ENCODE measurements around the gene DDX41.
A peak's percentile ranks its signal among the peaks of the same experiment; 100 is the strongest.

The DDX41 gene

DNA sequence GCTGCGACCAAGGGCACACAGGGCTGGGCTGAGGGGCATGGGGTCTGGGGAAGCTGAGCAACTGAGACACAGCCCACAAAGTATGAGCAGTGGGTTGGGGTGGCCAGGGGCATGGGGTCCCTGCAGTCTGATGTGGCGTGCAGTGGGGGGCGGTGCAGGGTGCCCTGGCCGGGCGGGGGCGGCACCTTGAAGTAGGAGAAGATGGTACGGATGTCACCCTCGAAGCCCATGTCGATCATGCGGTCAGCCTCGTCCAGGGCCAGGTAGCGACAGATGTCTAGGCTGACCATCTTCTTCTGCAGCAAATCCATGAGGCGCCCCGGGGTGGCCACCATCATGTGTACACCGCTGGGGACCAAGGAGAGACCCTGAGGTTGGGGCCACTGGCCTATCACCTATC, 3.3 kb downstream of the DDX41 start:
- no peak for DNase-seq (ENCODE audit: low read depth)

DNA sequence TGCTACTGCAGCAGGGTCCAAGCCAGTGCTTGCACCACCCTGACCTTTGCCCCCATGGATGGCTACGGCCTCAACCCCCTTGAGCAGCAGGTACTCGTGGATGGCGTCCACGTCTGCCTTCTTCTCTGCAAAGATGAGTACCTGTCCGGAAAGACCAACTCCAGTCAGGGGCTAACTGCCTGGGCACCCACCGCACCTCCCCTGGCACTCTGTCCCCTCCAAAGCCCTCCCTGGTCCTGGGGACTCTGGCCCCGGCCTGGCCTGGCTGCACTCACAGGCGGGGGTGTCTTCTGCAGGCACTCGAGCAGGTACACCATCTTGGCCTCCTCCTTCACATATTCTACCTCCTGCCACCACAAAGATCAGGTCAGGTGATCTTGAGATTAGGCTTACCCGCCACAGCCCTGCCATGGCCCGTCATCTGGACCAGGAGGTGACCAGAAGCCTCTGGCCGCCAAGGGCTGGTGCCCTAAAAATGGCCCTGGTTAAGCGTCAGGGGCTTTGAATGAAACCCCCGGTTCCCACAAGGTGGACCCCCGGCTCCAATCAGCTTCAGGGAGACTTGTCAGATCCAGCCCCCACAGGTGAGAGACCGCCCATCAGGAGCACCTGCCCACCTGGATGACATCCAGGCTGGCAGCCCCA, 3.9 kb downstream of the DDX41 start:
- no peak for DNase-seq (ENCODE audit: low read depth)

DNA sequence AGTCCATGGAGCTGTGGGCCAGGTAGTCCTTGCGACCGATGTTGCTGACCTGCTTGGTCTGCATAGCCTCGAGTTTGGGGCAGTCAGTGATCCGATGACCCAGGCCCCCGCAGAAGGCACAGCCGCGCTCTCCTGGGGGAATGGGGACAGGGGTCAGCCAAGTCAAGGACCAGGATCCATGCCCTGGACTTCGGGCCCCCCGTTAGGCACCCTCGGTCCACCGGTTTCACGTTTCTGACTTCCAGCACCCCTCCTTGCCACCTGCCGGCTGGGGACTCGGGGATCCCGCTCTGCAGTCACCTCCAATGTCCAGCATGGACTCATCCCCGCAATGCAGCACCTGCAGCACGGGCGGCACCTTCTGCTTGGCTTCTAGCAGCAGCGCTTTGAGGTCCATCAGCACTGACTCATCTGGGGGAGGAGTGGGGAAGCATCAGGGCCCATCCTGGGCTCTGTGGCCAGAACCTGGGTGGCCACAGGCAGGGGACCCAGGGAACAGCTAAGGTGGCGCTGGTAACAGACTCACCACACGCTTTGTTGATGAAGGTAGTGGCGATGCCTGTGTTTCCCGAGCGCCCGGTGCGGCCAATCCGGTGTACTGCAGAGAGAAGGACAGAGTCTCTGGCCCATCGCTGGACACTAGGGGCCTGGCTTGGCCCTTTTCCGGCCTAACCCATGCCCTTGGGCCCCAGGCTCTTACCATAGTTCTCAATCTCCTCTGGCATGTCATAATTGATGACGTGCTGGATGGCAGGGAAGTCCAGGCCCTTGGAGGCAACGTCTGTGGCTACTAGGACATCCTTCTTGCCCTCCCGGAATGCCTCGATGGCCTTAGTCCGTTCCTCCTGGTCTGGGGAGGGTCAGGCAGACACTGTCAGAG, 4.7 kb downstream of the DDX41 start:
- DNase-seq (ENCODE audit: low read depth): no peak

DNA sequence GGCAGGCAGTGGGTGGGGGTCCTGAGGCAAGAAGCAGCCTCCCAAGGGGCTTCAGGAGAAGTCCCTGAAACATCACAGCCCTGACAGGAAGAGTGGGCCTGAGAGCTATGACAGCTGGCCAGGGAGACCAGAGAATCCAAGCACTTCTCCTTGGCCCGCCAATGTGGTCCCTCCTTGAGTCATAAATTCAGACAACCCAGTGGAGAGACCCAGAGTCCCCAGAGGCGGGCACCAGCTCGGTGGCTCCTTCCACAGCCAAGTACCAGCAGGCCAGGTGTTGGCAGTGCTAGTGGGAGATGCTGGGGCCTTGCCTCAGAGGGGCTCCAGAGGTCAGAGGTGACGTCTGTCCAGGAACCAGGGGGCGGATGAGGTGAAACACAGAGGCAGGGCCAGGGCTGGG, 5.6 kb downstream of the DDX41 start:
- DNase-seq (ENCODE audit: low read depth): no peak

DNA sequence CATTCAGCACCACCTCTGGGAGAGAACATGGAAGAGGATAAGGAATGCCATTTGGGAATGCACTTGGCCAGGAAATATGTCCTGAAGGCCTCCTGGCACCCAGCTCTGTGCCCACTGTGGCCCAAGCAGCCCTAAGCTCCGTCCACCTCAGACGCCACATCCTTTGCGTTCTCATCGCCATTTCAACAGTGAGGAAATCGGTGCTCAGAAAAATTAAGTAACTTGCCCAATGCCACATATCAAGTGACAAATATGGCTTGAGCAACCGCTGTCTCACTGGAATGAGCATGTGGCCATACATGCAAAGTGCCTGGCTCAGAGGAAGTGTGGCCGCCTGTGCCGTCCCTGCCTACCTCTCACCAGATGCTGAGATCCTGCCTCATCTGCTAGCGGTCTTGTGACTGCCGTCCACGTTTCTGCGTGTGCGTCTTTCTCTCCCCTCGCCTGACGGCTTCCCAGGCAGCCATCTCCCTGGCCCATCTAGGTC, 6.2 kb downstream of the DDX41 start:
- DNase-seq (ENCODE audit: low read depth): no peak

DNA sequence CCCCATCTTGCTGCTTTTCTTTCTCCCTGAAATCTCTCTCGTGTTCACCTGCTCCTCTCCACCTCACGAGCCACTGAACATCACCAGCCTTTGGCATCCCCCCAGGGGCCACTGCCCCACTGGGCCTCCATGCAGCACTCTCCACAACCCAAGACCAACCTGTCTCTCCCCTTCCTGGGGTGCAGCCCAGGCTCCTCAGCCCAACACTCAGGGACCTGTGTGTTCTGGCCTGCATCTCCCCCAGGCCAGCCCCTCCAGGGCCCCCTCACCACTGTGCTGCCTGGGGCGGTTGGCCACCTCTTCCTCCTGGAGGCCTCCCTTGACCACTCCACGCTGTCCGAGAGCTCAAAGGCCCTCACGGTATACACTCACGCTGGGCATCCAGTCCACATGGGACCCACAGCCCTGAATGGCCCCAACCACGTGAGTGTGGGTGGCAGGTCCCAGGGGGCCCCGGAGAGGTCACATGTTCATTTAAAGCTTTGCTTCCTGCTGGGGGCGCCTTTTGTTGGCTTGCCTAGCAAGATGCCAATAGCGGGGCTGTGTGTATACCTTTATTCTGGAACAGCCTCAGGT, 6.7 kb downstream of the DDX41 start:
- DNase-seq (ENCODE audit: low read depth): no peak

DNA sequence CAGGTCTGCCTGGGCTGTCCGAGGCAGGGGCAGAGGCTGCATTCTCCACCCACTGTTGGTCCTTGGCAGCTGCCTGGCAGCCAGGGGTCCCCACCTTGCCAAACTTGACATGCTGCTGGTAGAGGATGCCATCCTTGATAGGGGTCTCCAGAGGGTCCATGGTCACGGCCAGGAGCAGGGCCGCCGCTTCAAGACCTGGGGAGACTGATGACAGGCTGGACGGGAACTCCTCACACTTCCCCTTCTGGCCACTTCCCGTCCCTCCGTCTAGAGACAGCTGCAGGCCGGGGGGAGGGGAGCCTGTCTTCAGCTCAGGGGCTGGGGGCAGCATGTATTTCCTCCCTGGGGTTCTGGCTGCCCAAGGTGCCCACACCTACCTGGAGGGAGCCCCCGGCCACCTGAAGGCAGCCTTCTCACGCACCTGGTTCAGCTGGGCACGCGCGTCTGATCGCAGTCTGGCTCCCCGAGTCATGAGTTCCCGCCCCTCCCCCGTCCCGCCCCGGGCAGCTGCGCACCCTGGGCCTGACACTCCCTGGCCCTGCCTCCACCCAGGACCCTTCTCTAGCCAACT, 7.3 kb downstream of the DDX41 start, which contains the start of gene DOK3:
Gene DOK3, minus strand, starts transcription at position 446 of the 571 bp plus-strand sequence. Its CDS starts 286 bp downstream, at position 160.
- no peak for DNase-seq (ENCODE audit: low read depth)

DNA sequence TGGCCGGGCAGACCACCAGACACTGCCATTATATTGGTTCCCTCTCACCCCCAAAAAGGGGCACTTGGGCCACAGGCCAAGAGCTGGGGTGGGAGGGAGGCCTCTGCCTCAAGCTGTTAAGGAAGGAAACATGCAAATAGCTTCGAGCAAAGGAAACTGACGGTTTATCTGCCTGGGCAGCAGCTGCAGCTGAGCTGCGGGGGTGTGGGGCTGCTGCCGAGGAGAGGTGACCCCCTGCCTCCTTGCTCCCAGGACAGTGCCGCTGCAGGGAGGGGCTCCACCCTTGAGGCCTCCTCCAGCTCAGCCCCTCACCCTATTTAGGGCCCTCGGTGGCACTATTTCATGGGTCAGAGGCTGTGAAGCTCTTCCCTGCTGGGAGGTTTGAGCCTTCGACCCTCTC, 7.9 kb downstream of the DDX41 start:
- DNase-seq (ENCODE audit: low read depth): no peak

DNA sequence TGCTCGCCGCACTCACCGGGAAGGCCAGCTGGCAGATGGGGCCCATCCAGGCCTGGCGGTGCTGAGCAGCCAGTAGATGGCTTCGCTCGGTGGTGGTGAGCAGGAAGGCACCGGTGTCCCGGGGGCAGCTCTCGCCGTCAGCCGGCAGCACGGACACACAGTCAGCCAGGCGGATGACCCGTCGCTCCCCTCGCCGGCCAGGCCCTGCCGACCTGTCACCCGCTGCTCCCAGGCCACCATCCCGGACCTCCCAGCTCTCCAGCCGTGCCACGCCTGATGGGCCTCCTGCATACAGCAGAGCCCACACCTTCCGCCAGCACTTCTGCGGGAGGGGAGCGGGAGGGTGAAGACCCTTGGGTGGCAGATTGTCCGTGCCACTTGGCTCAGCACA, 8.5 kb downstream of the DDX41 start:
- no peak for DNase-seq (ENCODE audit: low read depth)

DNA sequence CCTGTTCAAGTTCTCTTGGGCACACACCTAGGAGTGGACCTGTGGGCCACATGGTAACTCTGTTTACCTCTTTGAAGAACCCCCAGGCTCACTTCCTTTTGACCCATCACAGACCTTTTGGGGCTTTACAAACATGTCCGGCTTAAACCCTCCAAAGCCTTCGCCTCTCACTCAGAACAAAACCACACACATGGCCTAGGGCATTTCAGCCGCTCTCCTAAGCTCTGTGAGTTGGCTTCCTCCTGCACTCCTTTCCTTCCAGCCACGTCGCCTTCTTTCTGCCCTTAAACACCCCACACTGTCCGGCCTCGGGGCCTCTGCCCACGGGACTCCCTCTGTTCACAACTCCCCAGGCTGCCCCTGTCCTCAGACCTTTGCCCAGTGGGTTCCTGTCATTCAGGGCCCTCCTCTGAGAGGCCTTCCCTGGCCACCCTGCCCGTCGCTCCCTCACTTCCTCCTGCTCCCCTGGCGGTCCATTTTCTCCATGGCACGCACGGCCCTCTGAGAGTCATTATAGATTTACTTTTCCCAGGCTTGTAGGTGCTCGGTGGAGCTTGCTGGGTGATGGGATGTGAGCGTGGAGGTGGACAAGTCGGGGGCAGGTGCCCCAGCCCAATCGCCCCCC, 9.1 kb downstream of the DDX41 start:
- DNase-seq (ENCODE audit: low read depth): no peak

DNA sequence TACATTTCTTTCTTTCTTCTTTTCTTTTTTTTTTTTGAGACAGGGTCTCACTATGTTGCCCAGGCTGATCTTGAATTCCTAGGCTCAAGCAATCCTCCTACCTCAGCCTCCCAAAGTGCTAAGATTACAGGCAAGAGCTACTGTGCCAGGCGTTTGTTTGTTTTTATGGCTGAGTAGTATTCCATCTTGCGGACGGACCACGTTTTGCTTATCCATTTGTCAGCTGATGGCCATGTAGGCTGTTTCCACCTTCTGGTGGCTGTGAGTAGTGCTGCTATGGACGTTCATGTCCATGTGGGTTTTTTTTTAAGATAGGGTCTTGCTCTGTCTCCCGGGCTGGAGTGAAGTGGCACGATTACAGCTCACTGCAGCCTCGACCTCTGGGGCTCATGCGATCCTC, 9.6 kb downstream of the DDX41 start:
- DNase-seq (ENCODE audit: low read depth): peak; percentile 53

DNA sequence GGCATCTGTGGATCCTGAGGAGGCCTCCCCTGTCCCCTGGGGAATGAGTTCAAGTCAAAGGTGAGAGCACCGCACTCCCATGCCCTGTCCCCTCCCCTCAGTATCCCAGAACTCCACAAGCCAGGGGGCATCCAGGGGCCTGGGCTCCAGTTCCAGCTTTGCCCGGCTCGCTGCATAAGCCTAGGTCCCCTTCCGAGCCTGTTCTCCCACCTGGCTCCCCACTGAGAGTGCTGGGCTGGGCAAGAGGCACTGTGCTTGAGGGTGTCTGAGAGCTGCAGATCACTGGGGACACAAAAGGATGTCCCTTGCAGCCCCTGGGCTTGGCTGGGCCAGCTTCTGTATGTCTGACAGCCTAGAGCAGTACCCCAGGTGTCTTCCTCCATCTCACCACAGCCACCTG, 11.7 kb downstream of the DDX41 start:
- no peak for DNase-seq (ENCODE audit: low read depth)

DNA sequence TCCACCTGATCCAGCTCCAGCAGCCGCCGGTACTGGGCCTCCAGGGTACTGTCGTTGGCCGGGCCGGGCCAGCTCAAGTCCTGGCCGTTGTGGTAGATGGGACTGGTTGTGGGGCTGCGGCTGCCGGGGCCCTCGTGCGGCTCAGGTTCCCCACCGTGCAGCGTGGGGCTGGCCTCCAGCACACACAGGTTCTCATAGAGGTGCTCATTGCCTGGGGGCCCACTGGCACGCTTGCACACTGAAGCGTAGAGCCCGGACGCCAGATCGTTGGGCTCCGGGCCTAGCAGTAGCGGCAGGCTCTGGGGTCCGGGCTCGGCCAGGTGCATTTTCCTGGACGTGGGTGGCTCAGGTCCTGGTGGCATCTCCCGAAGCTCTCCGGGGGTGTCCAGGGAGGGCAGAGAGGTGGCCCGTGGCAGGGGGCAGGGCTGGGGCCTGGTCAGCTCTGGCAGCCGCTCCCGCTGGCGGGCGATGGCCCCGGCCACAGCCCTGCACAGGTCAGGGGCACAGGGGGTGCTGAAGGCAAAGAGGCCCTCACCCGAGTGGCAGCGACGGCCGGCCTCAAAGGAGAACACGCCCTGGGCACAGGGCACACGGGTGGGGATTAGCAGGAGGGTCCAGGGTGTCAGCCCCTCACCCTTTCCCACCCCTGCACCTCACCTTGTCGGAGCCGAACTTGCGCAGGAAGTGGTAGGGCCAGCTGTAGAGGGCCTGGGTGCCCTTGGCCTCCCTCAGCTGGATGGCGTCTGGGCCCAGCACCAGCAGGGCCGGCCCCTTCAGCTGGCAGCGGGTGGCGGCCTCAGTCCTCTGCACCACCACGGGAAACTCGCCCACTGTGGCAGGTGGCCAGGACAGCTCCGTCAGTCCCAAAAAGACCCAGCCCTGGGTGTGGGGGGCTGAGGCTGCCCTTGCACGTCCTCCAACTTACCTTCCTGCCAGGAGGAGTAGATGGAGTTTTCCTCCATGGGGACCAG, 12.4 kb downstream of the DDX41 start:
- no peak for DNase-seq (ENCODE audit: low read depth)

DNA sequence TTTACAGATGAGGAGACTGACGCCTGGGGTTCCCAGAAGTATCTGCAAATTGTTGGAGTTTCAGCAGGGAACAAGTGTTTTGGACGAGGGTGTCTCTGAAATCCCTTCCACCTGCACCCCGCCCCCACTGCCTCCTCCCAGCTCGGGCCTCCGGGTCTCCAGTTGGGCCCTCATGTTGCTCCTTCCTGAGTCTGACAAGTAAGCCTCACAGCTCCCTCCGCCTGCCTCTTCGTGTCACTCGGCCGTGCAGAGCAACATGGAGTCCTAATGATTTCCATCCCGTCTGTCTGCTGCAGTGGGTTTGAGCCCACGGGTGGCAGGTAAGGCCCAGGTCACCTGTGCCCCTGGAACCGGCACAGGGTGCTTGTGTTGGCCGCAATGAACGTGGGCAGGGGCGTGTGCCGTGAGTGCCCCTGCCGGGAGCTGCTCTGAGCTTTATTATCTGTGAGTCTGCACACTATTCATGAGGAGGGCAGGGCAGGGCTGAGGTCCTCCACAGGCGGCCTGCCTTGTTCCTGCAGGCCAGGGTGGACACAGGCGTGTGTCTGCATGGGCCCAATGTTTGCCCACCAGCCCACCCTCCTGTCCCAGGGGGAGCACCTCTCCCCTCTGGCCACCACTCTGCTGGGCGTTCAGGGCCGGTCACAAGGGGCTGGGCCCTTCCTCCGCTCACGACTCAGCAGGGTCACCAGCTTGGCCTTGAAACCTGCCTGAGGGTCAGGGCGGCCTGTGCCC, 13.2 kb downstream of the DDX41 start:
- DNase-seq (ENCODE audit: low read depth): no peak

DNA sequence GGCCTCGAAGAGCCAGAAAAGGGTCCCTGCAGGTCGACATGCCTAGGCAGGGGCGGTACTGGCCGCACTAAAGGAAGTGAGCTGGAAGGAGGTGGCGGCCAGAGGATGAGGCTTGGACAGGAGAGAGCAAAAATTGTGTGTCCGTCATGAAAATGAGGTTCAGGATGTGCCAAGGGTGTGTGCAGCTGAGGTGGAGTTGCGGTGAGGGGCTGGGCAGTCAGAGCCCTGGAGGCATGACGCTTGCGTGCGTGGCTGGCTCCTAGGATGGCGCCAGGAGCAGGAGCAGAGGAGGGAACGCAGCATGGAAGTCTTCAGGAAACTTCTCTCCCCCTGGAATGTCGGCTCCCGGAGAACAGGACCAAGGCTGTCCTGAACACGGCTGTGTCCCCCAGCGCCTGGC, 13.9 kb downstream of the DDX41 start:
- no peak for DNase-seq (ENCODE audit: low read depth)

DNA sequence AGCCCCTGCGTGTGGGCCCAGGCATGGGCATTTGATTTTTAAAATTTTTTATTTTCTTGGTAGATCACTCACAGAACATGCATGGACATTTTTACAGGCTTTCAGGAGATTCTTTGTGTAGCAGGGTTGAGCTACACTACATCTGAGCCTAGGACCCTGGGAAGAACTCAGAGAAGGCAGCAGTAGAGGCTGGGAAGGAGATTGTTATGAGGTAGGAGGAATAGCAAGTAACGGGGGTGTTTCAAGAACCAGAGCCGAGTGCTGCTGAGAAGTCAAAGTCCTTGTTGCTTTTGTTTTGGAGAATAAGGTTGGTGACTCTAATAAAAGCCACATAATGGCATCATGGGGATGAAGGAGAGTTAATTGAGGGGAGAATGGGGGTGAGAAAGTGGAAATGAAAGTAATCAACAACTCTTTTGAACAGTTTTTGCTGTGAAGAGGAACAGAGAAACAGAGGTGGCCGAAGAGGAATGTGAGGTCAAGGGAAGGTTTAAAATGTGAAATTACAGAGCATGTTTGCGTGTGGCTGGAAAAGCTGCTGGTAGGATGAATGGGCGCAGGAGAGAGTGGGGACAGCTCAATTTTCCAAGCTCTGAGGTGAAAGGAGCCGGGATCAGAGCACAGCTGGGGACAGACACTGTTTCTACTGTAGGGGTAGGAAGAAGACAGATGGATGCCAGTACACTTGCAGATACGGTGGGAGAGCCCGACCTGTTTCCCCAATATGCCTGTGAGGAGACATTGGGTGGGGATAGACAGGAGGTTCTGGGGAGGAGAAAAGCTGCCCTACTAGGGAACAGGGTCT, 14.7 kb downstream of the DDX41 start:
- DNase-seq (ENCODE audit: low read depth): no peak

DNA sequence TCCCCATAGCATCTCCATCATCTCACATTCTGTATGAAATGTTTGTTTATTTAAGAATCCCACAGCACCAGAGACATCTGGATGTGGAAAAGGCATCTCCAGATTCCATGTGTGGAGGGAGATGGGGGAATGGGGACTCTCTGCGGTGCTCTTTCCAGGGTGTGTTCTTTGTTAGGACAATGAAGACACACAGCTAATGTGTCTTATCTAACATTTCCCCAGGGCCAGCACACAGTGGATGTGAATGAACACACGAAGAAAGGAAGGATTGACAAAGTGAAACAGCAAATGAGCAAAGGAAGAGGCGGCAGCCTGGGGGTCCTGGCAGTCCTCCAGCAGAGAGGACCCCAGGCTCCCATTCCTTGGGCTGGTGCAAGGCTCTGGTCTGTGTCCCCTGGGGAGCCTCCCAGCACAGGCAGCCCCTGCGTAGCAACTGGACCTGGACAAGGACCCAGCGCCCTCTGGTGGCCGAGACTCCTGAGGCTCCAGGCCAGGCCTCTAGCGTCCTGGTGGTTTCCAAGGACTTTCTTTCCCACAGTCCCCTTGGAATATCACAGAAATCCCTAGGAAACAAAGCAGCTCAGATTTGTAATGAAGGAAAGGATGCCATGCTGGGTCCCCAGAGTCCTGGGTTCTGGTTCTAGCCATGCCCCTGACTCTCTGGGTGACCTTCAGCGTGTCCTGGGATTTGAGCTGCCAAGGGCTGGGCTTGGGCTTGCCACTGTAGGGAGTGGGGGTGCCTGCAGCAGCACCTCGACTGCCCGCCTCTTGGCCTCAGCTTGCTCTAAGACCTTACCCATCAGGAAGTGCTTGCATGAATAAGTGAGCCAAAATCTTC, 15.9 kb downstream of the DDX41 start:
- DNase-seq (ENCODE audit: low read depth): peak; percentile 81

DNA sequence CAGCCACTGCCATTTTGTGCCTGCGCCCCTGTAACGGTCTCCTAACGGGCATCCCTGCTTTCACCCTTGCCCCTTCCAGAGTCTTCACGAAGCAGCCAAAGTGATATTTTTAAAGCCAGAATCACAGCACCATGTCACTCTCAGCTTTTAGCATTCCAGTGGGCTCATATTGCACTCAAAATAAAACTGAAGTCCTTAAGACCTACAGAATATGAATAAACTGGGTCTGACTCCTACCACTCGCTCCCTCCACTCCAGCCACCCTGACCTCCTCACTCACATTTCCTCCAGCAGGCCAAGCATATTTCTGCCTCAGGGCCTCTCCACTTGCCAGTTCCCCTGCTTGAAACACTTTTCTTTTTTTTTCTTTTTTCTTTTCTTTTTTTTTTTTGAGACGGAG, 16.9 kb downstream of the DDX41 start:
- no peak for DNase-seq (ENCODE audit: low read depth)

All from iris pigment epithelial cell (primary cell).